Hepatocyte (in vitro differentiated cells): ENCODE data around the gene SNTG2. TPM values are rescaled to one million over a fixed set of nuclear protein-coding genes. Genes with fewer than 3 reads are reported as not detected.

ENCODE experiments used
- DNase-seq: peaks from one replicate; pipeline ENCODE4 v3.0.0-alpha.2; 2016; ENCODE audit warnings: low spot score
- H2AFZ ChIP-seq: fragments of 200-600 bp; sonication (generic); 2 replicates; pipeline ENCODE4 v1.6.0; 2016; ENCODE audit warnings: antibody characterized with exemption, mild to moderate bottlenecking
- H3K27ac ChIP-seq: fragments of 200-600 bp; sonication (generic); 2 replicates; pipeline ENCODE4 v1.5.1; 2016; ENCODE audit warnings: mild to moderate bottlenecking
- H3K27me3 ChIP-seq: fragments of 200-600 bp; sonication (generic); 2 replicates; pipeline ENCODE4 v1.6.1; 2016
- H3K36me3 ChIP-seq: fragments of 200-600 bp; sonication (generic); replicated peaks from 2 replicates; pipeline ENCODE4 v1.5.1; 2016; ENCODE audit warnings: low read depth; ENCODE audit not compliant: insufficient read depth
- H3K4me1 ChIP-seq: fragments of 200-600 bp; sonication (generic); 2 replicates; pipeline ENCODE4 v1.5.1; 2016; ENCODE audit warnings: mild to moderate bottlenecking, moderate library complexity; ENCODE audit not compliant: insufficient read depth
- H3K4me2 ChIP-seq: fragments of 200-600 bp; sonication (generic); 2 replicates; pipeline ENCODE4 v1.6.0; 2016
- H3K4me3 ChIP-seq: fragments of 200-600 bp; sonication (generic); 2 replicates; pipeline ENCODE4 v1.5.1; 2016; ENCODE audit warnings: mild to moderate bottlenecking
- H3K79me2 ChIP-seq: fragments of 200-600 bp; sonication (generic); 2 replicates; pipeline ENCODE4 v1.6.0; 2017; ENCODE audit warnings: mild to moderate bottlenecking
- H3K9me2 ChIP-seq: fragments of 200-600 bp; sonication (generic); replicated peaks from 2 replicates; pipeline ENCODE4 v1.6.0; 2017; ENCODE audit warnings: mild to moderate bottlenecking; ENCODE audit not compliant: insufficient read depth
- H3K9me3 ChIP-seq: fragments of 200-600 bp; sonication (generic); 2 replicates; pipeline ENCODE4 v1.5.1; 2016; ENCODE audit warnings: low read depth, mild to moderate bottlenecking
- H4K20me1 ChIP-seq: fragments of 200-600 bp; sonication (generic); 2 replicates; pipeline ENCODE4 v1.6.0; 2016; ENCODE audit warnings: mild to moderate bottlenecking; ENCODE audit not compliant: insufficient read depth, poor library complexity, severe bottlenecking
- CTCF ChIP-seq: fragments of 200-600 bp; sonication (generic); IDR thresholded peaks from 2 replicates; pipeline ENCODE4 v1.5.1; 2016; ENCODE audit warnings: antibody characterized with exemption, mild to moderate bottlenecking; ENCODE audit not compliant: poor library complexity
- EZH2 ChIP-seq: fragments of 200-600 bp; sonication (generic); IDR thresholded peaks from 2 replicates; pipeline ENCODE4 v1.6.1; 2016; ENCODE audit warnings: antibody characterized with exemption, mild to moderate bottlenecking, borderline replicate concordance
- EZH2phosphoT487 ChIP-seq: fragments of 200-600 bp; sonication (generic); IDR thresholded peaks from one replicate; pipeline ENCODE4 v1.6.1; 2018; ENCODE audit warnings: antibody characterized with exemption, mild to moderate bottlenecking, low read depth, moderate library complexity; ENCODE audit not compliant: unreplicated experiment, severe bottlenecking
- WGBS: methylation state at CpG from one replicate; pipeline ENCODE4 v1.1.6; 2016; ENCODE audit warnings: low lambda C conversion rate; ENCODE audit errors: missing lambda C conversion rate; 5-methylcytosine and 5-hydroxymethylcytosine counted together
- polyA plus RNA-seq: library from polyadenylated mRNA; unstranded; fragments of >200 nt; fragmentation: Nextera tagmentation; extraction: Ambion mirVana; gene quantifications from 2 replicates; pipeline ENCODE4 v1.2.1, GENCODE V29; 2016
- total RNA-seq: library from RNA; depleted of rRNA; stranded (reverse); fragments of >200 nt; gene quantifications from 2 replicates; pipeline ENCODE4 v1.2.3, GENCODE V29; 2014

SNTG2 gene
- total and polyA plus RNA-seq, 2 experiments from 2014 or later: not detected

- WGBS: 71% methylated on average over 5 of the region's 5 CpGs
- Histone ChIP-seq H2AFZ (no peak overlapping the region), H3K27me3 (no peaks in the 10 kb centered on the region), H4K20me1 (no peaks in the 10 kb centered on the region), H3K9me3 (no peaks in the 10 kb centered on the region), H3K36me3 (no peaks in the 10 kb centered on the region), H3K4me1 (no peaks in the 10 kb centered on the region), H3K4me2 (no peak overlapping the region), H3K9me2 (no peaks in the 10 kb centered on the region), H3K79me2 (no peaks in the 10 kb centered on the region), H3K27ac (no peak overlapping the region), H3K4me3 (no peak overlapping the region)
- no peak for DNase-seq
- no peak for TF ChIP-seq CTCF
Measured at GRCh38 chr2:1004398-1004797, 53.7 kb downstream of the SNTG2 start.

GRCh38 chr2:1010415-1010930 lies 59.8 kb downstream of the SNTG2 start:
- H3K36me3 ChIP-seq: no peaks in the 10 kb centered on the region
- no peaks in the 10 kb centered on the region for H3K27me3 ChIP-seq
- no peaks in the 10 kb centered on the region for H3K9me2 ChIP-seq
- no peak overlapping the region for H3K4me2 ChIP-seq
- no peaks in the 10 kb centered on the region for H3K79me2 ChIP-seq
- H3K4me3 ChIP-seq: no peak overlapping the region
- peak; percentile 14 for DNase-seq
- TF ChIP-seq EZH2 (no peak), EZH2phosphoT487 (no peak), CTCF (no peak)
- WGBS: 59% methylated on average over 7 of the region's 7 CpGs
- no peaks in the 10 kb centered on the region for H4K20me1 ChIP-seq
- no peaks in the 10 kb centered on the region for H3K4me1 ChIP-seq
- no peak overlapping the region for H2AFZ ChIP-seq
- no peak overlapping the region for H3K27ac ChIP-seq
- H3K9me3 ChIP-seq: no peaks in the 10 kb centered on the region

DNA sequence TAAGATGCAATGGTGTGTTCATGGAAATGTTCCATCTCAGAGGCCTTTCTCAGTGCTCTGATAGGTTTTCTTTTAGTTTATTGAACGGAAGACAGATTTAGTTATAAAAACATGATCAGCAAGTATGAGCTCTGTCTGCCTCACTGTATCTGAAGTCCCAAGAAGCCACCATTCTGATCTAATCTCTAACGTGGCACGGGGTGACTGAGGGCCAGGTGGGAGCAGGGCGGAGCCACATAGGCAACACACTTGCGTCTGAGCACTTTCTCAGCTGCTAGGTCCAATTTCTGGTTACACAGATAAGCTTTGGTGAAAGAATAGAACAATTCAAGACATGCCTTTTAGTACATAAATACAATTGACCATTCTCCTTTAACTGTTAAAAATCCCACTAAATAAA lies 60.4 kb downstream of the SNTG2 start:
- Histone ChIP-seq H3K9me3 (no peaks in the 10 kb centered on the region), H3K27me3 (no peaks in the 10 kb centered on the region), H3K79me2 (no peaks in the 10 kb centered on the region), H3K36me3 (no peaks in the 10 kb centered on the region), H3K9me2 (no peaks in the 10 kb centered on the region), H2AFZ (no peak overlapping the region), H4K20me1 (no peaks in the 10 kb centered on the region), H3K4me3 (no peak overlapping the region), H3K4me1 (no peaks in the 10 kb centered on the region), H3K4me2 (no peak overlapping the region), H3K27ac (no peak overlapping the region)
- DNase-seq: no peak
- no peak for TF ChIP-seq EZH2phosphoT487
- TF ChIP-seq CTCF: no peak
- no peak for TF ChIP-seq EZH2
- WGBS: 60% methylated on average over 5 of the region's 5 CpGs

DNA sequence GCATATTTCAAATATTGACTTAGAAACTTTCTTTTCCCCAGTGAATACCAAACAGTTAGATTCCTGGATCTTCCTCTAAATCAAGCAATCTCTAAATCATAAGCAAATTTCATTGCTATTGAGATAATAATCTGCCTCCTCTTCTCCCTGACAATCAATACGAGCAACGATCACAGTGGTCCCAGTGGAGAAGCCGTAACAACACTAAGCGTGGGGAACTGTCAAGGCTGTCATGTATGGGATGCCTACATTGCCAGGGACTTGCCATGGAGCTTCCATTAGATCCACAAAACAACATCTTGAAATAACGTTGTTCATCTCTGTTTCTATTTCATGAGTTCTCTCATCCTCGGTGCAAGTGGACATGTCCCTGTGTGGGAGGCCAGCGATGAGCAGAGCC lies 61.3 kb downstream of the SNTG2 start:
- H3K27ac ChIP-seq: no peak overlapping the region
- no peaks in the 10 kb centered on the region for H3K9me3 ChIP-seq
- no peaks in the 10 kb centered on the region for H3K36me3 ChIP-seq
- no peak for TF ChIP-seq EZH2phosphoT487
- no peak for TF ChIP-seq EZH2
- TF ChIP-seq CTCF: no peak
- WGBS: 93% methylated on average over 7 of the region's 7 CpGs
- DNase-seq: no peak
- no peak overlapping the region for H3K4me2 ChIP-seq
- H2AFZ ChIP-seq: no peak overlapping the region
- H3K4me3 ChIP-seq: no peak overlapping the region
- H3K27me3 ChIP-seq: no peaks in the 10 kb centered on the region
- no peaks in the 10 kb centered on the region for H4K20me1 ChIP-seq
- no peaks in the 10 kb centered on the region for H3K4me1 ChIP-seq
- H3K9me2 ChIP-seq: no peaks in the 10 kb centered on the region
- no peaks in the 10 kb centered on the region for H3K79me2 ChIP-seq
